Stimulated activated CD8-positive, alpha-beta memory T cell treated with anti-CD3 and anti-CD28 coated beads, Interleukin-2, amount 100 ng/mL, for 48 hours (primary cell): ENCODE data around the gene NOXO1.
"Not testable (repeated sequence)": the region's sequence is repeated elsewhere in the genome, so short reads cannot be mapped to it uniquely, and the experiment has no call there.

Experiments
- DNase-seq, 2 donors: peaks; one replicate each; pipeline ENCODE4 v3.0.0-alpha.2; 2020; ENCODE audit warnings: low read depth in 2 of 2

Gene NOXO1

DNA sequence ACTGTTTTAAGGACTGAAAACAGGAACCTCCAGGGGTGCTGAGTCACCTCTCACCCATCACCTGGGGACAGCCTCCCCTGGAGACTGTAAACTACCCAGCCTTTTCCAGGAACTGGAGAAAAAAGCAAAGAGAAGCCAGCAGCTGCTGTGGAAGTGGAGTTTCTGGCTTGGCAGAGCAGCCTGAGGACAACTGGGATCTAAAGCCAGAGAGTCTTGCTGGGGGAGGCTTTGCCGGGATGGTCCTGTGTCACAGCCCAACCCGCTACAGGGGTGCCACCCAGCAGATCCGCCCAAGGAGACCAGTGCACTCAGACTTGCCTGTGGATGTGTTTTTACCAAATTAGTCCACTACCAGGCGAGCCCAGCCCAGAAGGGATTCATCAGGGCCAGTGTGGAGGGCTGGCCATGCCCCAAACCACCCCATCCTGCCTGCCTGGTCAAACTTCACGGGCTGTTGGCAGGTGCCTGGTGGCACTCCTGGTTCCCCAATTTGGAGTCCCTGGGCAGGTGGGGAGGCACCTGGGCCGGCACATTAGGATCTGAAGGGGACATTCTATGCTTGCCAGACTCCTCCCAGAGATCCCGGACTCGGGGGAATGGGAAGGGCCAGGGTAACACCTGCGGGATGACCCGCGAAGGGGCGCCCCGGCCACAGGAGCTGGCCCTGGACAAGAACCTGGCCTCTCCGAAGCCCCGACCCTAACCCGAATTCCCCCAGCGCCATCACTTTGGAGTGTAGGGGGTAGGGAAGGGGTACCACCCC, 39.0 kb downstream of the NOXO1 start:
- no peak for DNase-seq

DNA sequence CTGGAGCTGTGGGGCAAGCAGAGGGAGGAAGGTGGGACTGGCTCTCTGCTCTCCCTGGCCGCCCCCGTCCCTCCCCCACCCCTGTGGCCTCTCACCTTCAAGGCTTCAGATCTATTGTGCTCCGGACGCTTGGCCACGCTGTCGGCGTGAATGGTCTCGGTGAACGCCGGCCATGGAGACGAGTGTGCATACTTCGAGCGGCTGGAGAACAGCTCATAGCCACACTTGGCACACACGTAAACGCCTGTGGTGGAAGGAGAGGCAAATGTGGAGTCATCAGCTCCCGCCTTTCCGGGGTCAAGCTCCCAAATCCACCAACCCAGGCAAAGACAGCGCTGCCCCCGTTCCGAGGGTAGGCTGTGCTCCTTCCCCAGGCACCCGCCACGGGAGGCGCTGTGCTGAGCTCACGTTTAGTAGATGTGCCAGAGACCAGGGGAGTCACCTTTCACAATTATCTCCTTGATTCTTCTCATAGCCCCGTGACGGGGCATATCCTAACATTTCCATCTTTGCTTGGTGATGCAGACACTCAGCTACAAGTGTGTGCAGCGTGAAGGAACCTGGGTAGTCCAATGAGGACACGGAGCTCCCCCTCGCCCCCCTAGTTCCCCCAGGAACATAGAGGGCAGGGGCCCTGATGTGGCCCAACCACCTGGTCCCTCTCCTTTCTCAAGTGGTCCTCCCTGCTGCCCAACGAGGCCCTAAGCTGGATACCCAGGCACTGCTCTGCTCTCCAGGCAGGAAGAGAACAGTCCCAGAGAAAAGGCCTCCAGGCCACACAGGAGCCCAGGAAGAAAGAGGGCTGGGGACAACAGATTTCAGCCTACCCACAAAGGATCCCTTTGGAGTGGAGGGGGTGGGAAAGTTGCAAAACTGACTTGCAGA, 39.9 kb downstream of the NOXO1 start:
- no peak for DNase-seq

DNA sequence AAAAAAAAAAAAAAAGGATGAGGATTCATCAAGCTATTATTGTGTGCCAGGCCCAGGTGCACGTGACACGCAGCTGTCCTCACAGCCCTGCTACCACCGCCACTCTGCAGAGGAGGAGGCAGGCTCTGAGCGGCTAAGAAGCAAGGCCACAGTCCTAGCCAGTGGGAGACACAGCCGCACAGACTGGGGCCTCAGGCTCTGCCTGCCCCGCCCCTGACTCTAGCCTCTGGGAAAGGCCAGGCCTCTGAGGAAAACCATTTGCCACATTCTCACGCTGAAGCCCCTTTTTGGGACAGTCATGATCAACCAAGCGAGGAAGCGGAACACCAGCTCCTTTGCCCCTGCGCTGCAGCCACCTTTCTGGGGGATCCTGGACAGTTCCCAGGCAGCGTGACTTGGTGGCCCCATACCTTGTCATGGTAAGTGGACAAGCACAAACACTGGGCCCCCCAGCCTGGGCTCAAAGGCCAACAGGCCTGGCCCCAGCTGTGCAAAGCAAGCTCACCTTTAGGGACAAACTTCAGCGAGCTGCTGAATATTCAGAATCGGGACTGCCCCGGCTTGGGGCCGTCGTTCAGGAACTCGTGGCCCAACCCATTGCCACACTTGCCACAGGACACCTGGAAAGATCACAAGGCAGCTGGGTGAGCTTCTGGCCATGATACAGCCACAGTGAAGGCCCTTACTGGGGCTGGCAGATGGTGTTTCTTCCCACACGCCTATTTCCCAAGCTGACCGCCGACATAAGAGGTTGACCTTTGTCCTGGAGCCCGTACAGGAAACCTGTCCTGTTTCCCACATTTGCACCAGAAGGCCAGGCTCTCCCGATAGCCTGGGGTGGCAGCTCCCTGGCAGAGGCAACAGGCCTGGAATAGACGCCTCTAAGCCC, 40.8 kb downstream of the NOXO1 start:
- DNase-seq, result no peak

GRCh38 chr16:1939833-1940232, 41.4 kb downstream of the NOXO1 start:
- DNase-seq, result not testable (repeated sequence)

- DNase-seq, result no peak
Measured at GRCh38 chr16:1938910-1939309, 42.4 kb downstream of the NOXO1 start.

GRCh38 chr16:1938316-1938715, 43.0 kb downstream of the NOXO1 start:
- no peak for DNase-seq

GRCh38 chr16:1936945-1937479, 44.3 kb downstream of the NOXO1 start:
- no peak for DNase-seq

GRCh38 chr16:1933097-1933661, 48.1 kb downstream of the NOXO1 start:
- no peak for DNase-seq

DNA sequence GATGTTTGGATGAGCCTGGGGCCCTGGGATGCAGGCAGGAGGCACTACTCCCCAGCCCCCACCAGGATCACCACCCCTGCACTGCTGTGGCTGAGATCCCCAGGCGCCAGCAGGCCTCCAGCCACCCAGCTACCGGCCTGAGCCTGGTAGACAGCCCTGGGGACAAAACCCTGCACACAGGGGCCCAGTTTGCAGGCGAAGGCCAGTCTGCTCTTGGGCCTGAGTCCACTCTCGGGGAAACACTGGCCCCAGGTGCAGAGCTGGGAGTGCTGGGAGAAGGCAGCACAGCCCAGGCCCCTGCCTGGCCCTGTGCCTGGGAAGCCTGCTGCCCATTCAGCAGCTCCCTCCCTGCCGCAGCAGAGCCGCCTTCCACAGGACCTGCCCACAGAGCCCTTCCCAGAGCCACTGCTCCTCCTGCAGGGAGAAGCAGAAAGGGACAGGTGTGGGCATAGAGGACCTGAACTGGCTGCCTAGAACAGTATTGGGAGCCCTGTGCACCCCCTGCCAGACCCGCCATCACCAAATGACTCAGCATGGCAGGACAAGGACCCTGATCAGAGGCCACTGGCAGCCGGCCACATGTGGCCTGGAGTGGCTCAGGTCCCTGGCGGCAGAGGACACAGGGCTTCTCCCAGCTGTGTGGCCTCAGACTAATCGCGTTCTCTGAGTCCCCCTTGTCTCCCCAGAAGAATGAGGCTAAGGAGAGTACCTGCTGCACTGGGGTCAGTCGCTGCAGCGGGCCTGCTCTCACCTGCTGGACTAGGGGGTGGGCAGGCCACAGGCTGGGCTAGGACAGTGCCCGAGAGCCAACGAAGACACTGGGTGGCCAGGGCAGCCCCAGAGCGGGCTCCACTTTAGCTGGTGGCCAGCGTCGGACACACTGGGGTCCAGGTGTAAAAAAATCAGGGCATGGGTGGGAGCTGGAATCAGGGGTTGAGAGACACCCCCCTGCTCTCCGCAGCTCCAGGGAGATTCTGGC, 48.9 kb downstream of the NOXO1 start:
- no peak for DNase-seq

DNA sequence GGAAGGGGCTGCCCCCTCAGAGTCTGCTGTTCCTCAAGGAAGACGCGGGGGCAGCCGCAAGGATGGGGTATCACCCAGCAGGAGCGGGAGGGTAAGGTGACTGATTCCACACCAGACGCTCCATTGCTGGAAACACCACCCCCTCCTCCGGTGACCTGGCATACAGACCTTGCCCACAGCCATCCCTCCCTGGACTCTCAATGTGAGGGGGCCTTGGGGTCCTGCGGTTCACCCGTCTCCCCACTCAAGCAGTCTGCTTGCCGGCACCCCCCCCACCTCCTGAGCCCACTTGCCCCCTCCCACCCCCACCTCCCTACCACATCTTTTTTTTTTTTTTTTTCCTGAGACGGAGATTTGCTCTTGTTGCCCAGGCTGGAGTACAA, 50.9 kb downstream of the NOXO1 start:
- DNase-seq, result no peak

DNA sequence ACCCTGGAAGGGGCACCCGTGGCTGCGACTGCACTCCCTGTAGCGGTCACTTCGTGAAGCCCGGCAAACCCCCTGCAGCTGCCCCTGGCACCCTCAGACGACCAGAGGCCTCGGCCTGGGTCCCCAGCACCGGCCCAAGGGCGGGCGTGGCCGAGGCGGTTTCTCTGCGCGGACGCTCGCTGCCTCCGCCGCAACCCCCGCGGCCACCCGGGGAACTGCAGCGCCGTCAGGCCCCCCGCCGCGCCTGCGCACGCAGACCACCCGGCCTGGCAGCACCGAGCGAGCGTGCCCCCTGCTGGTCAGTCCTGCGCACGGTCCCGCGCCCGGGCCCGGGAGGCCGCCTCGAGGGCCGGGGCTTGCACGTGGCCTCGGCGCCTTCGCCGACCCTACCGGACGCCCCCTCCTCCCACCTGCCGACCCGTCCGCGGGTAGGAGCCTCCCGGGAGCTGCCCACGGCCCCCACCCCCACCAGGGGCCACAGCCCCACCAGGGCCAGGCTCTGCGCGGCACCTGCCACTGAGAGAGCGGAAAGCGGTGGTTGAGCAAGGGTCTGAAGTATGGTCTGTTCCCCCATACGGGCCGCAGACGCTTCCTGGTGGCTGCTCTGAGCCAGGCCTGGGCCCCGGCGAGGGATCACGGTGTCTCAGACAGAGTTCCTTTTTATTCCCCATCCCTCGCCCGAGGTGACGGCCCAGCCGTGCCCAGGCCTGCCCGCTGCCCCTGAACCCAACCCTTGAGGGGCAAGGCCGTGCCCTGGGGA, 51.5 kb downstream of the NOXO1 start:
- peak; percentile 91 to 93 for DNase-seq

GRCh38 chr16:1929105-1929504, 52.2 kb downstream of the NOXO1 start:
- no peak for DNase-seq
